ENCODE results near the gene ZNF76.

The ZNF76 gene

DNA sequence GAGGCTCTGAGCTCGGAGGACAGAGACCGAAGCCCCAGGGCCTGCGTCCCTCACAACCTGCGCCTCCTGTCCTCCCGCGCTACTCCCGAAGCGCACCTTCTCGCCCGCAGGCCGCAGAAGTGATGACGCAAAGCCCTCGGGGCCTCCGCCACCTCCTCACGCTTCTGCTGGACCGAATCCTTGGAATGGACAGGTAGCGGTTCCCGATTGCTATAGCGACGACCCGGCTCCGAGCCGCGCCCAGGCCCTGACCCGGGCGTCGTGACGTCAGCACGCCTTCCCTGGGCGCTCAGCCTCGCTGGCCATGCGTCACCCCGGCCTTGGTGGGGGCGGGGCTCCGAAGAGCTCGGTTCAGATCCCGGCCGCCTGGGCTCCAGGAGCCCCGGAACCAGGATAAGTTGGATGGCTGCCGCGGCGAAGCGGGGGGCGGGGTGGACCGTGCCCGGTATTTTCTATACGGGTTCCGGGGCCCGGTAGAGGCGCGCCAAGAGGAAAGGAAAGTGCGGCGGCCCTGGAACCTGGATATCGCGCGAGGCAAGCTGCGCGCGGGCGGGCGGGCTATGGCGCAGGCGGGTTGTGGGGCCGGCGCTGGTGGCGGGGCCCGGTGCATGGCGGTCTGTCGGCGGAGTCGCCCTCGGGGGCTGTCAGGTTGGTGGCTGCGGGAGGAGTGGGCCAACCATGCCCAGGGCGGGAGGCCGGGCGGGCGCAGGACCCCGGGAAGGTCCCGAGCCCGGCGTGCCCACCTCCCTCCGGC is at the start of gene ZNF76:
TSS of gene ZNF76 (plus strand) at position 542 of the 754 bp plus-strand sequence. CDS start 21,417 bp downstream, outside the sequence.
- DNase-seq: peak; percentile 92

DNA sequence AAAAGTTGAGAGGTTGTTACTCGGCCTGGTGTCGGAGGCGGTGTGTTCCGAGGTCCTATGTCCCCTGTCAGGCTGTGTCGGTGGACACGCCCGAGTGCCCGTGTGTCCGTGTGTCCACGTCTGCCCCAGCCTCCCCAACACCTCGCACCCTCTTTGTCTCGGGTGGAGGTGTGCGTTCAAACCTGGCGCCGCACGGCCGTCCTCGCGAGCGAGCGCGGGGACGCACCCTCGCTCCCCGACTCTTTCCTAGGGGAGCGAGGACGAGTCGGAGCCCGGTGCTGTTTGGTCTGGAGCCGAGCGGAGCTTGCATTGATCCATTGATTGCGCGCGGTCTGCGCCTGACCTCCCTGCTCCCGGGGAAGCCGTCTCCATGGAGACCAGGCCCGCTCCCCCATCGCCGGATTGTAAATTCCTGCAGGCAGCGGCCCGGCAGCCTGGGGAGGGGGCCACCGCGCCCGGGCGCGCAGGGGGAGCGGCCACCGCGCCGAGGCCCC is 46.2 kb upstream of the ZNF76 start:
- no peak for DNase-seq

DNA sequence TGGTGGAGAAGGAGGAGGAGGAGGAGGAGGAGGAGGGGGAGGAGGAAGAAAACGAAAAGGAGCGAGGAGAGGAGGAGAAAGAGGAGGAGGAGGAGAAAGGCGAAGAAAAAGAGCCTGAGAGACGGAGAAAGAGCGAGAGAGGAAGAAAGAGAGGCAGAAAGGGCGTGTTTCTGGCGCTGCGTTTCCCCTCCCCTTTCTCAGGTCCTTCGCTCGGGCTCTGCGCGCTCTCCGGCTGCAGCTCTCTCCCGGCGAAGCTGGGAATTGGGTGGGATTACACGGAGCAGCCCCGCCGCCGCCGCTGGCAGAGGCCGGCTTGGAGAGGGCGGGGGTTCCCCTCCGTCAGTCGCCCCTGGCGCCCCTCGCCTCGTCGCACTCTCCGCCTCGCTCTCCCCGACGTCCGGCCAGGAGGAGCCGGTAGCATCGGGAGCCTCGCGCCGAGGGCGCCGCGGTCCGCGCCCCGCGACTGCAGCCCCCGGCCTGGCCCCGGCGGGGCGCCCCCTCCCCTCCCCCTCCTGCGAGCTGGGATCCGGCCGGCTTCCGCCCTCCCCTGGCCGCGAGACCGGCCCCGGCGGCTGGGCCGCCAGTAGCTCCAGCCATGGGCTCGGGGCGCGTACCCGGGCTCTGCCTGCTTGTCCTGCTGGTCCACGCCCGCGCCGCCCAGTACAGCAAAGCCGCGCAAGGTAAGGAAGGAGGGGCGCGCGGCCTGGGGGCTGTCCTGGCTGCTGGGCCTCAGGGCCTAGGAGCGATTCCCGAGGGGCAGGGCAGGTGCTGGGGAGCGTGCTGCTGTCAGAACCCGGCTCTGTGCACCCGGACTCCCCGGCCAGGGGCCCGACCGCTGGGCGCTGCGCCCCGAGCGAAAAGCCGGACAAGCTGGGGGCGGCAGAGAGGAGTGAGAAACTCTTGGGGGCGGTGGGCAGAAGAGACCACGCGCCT is 45.4 kb upstream of the ZNF76 start, which contains the start of gene SCUBE3:
TSS of gene SCUBE3 (plus strand) at position 133 of the 933 bp plus-strand sequence. CDS start at position 596, 463 bp downstream.
- no peak for DNase-seq

DNA sequence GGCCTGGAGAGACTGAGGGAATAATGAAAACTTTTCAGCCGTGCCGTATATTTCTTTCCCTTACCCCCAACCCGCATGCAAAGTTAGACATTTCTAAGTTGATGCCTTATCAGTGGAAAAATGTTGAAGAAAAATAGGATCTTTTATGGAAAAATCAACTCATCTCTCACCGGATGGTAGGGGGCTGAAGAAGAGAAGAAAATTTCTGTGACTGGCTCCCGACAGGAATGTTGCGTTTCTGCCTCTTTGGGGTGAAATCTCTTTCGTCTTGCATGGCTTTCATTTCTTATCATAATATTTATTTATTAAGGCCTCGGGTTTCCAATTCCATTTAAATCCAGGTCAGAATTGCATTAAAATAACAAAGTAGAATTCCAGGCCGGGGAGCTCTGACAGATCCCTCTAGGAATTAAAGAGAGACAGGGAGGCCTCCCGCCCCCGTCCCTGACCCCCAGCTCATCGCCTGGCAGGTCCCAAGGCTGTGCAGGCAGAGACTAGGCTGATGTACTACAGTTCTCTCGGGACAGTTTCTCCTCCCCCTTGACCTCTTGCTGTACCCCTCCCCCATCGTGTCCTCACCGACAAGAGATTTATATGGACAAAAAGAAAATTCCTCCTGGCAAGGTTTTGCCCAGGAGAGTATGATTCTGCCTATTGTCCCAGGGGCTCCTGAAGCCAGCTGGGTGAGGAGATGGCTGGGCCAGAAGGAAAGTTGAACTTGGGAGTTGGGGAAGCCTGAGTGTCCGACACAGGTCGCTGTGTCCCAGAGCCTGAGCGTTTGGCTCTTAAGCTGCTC is 44.5 kb upstream of the ZNF76 start:
- no peak for DNase-seq

DNA sequence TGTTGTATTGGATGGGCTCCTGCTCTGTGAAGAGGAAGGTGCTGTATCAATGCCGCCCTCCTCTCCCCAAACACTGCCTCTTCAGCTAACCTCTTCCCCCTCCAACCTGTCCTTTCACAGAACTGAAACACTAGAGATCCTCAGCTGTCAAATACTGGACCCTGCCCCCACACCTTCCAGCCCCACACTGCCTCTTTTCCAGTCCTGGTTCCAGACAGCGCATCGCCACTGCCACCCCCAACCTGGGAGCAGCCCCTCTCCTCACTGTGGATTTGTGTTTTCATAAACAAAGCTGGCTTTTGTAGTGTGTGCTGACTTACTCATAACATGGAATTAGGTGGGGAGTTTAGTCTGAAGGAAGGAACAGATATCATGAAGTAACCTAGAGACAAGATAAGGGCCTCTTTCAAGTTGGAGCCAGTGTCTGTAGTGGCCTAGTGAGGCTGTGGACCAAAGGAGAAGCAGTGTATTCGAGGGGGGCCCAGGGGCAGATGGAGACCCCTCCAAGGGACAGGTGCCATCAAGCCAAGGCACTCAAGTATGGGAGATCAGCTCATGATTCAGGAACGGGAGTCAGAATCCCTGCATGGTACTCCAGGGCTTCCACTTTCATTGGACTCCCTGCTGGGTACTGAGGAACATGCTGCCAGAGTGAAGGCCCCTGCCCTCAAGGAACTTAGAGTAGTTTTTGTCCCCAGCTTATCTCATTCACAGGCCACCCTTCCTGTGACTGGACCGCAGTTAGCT is 43.7 kb upstream of the ZNF76 start:
- DNase-seq: no peak

DNA sequence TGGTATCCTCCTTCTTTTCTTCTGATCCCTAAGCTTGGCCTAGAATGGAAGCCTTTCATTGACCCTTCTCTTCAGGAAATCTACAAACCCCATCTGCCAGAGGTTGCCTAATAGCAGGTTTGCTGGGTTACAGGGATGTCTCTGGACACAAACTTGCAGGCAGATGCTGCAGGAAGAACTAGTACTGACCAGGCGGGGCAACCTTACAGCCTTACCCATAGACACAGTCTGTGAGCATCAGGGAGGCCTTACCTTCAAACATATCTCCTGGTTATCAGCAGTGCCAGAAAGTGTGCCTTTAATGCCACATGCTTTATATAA is 43.2 kb upstream of the ZNF76 start:
- no peak for DNase-seq

DNA sequence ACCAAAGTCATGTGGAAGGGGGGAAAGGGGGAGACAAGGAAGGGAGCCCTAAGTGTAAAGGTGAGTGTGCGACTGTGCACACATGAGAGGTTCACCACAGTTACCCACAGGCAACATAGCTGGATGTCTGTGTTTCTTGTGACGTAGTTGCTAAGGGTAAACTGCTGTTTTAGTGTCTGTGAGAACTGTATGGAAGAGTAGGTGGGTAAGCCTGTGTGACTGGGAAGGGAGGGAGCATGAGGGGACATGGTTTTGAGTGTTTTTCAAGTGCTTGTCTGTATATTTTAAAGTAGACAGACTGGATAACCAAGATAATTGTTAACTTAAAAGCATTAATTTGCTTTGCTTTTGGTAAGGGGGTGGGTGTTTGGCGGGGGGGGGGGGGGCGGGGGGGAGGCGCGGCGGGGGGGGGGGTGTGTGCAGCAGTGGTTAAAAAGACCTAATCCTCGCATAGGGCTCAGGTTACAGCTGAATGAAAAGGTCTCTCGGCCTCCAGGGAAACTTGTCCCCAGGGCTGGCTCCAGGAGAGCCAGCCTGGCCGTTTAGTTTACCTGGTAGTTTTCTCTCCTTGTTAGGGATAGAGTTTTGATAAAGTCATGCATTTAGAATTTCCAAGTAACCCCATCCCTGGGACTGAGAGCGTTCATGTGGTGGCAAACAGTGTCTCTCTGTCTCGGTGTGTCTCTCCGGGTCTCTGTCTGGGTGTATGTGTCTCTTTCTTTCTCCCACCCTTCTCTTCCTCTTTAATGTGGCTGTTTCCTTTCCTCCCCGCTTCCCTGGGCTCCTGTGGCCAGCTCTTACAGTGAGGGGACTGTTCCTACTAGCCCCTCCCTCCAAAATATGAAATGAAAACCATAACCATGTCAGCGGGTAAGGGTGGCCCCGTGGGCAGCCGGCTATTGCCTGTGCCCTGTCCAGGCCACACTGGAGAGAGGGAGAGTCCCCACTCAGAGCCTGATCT is 42.4 kb upstream of the ZNF76 start:
- no peak for DNase-seq

DNA sequence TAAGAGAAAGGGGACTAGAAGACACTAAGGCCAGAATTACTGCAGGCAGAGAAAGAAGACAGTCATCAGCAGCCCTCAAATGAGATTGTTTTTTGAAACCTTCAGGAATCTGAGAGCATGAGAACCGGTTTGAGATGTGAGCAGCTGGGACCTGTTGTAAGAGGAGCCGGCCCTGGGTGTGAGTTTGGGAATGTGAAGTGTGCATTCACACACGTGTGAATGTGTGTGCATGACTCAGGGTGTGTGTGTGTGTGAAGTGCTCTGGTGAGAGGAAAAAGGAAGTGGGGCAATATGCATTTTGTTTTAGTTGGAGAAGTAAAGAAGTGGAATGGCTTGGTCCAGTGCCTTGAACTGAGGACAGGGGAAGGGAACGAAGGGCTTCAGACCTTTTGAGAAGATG is 41.5 kb upstream of the ZNF76 start:
- no peak for DNase-seq

DNA sequence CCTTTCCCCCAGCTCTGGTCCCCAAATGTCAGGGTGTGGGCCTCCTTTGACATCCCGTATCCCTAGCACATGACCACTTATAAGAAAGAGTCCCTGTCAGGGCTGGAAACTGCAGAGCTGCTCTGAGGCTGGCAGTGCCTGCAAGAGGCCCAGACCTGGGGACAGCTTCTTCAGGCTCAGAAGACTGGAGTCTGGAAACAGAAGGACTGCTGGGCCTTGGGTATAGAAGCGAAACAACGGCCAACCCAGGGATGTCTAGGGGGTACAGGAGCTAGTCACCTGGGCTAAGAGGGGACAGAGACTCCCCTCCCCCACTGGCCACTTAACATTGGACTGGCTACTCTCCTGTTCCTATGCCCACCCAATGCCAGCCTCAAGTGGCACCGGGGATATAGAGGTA is 41.1 kb upstream of the ZNF76 start:
- no peak for DNase-seq

DNA sequence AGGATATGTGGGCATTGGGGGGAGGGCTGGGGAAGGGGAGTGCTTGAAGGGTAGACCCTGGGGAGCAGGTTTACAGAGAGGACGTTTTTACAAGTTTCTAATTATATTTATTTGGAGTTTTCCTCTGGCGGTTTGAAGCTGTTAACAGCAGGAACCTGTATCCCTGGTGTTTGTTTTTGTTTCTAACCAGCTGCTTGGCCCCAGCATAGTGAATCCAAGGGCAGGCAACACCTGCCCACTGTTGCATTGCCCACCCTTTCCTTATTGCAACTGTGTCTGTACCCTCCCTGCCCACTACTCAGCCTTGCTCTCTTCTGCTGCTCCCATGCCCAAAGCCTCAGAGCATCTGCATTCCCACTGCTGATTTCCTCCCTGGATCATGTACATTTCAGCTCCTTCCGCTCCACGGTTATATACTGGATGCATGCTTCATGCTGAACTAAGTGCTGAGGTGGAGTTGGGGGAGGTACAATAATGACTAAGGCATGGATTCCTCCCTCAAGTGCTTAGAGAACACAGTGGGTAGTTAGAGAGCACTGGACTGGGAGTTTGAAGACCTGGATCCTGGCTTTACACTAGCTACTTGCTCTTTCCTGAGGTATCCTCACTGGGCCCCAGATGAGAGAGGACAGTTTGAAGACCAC is 39.7 kb upstream of the ZNF76 start:
- no peak for DNase-seq

DNA sequence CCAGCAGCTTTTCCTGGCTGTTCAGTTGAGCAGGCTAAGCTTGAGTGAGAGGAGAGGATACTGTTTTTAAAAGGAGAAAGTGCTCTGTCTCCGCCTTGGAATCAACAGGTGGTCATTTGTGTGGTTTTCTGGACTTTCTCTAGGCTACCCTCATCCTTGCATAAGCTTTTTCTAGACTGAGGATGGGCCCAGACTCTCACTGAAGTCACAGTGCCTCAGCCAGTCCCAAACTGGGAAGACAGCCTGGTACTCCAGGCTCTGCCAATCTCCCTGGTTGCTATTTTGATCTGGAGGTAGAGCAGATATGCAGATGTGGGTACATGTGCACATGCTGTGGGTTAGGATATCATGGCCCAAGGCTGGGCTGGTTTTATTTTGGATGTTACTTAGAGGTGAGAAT is 38.8 kb upstream of the ZNF76 start:
- no peak for DNase-seq

DNA sequence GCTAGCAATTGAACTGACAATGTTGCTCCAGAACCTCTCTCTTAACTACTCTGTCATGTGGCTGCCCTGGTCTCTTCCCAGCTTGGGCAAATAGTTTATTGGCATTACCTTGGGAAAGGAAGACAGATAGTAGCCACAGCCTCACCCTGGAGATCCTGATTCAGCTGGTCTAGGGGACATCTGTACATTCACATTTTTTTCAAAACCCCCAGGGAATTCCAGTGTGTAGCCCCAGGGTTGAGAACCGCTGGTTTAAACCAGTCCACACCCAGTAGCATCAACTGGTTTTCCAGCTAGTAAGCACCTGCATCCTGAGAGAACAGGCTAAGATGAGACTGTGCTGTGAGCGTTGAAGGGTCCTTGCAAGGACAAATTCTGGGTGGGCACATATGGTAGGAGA is 36.1 kb upstream of the ZNF76 start:
- no peak for DNase-seq

DNA sequence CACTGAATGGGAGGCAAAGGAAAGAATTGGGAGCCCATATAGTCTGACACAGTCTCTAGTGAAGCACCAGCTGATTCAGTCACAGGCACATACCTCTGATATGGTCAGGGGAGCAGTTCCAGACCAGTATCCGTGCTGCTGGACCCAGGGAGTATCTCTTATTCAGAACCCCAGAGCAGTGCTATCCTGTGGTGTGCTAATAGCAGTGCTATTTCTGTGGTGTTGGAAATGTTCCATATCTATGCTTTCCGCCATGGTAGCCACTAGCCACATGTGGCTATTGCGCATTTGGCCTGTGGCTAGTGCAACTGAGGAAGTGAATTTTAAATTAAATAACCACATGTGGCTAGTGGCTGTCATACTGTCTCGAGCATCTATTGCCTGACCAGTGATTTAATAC is 34.8 kb upstream of the ZNF76 start:
- no peak for DNase-seq

DNA sequence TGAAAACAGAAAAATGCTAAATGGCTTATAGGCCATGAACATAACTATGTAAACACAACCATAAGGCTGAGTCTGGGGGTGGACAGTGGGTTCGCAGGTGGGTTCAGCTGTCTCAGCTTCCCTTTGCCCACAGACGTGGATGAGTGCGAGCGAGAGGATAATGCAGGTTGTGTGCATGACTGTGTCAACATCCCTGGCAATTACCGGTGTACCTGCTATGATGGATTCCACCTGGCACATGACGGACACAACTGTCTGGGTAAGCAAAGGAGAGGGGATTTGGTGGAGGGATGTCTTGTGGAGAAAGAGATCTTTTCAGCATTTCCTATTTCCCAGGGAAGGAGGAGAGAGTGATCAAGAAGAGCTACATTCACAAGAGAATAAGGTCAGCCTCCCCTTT is 31.1 kb upstream of the ZNF76 start:
- DNase-seq: no peak

DNA sequence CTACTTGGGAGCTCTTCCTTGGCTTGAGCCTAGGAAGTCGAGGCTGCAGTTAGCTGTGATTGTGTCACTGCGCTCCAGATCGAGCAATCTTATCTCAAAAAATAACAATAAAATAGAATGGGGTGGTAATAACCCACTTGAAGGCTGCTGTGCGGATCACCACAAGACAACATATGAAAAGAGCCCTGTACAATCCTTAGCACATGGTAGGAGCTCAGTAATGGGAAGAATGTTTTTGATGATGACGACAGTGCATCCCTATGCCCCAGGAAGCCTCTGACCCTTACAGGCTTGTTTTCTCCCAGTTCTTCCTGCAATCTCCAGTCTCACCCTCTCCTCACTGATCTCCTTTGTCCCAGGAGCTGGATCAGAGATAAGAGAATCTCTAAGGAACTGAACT is 30.2 kb upstream of the ZNF76 start:
- no peak for DNase-seq

DNA sequence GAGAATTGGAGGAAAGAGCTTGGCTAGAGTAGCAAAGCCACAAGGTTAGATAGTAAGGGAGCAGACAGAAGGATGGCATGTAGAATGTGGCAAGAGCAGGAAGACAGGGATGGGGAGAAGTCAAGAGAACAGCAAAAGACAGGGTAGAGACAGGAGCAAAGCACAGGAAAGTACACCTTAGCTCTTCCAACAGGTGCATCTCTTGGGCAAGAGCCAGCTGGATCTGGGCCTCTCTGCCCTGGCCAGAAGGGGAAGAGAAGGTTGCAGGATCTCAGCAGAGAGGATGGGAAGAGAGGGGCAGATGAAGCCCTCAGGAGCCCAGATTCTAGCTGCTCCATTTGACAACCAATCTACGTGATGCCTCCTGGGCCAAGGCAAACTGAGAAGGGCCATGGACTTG is 29.0 kb upstream of the ZNF76 start:
- DNase-seq: no peak

DNA sequence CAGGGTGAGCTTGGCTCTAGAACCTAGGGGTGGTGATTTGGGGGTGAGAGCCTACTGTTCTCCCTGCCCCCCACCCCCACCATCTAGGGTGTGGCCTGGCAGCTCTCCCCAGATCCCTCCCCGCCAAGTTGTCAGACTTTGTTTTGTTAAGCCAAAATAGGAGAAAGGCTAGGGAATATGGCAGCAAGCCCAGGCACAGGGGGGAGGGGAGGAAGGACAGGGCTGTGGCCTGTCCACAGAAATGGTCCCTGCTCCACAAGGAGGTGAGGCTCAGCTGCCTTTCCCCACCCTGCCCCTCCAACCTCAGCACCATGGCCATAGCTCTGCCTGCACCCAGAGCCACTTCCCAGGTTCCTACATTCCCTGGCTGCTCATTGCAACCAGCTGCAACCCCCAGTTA is 28.6 kb upstream of the ZNF76 start:
- no peak for DNase-seq

DNA sequence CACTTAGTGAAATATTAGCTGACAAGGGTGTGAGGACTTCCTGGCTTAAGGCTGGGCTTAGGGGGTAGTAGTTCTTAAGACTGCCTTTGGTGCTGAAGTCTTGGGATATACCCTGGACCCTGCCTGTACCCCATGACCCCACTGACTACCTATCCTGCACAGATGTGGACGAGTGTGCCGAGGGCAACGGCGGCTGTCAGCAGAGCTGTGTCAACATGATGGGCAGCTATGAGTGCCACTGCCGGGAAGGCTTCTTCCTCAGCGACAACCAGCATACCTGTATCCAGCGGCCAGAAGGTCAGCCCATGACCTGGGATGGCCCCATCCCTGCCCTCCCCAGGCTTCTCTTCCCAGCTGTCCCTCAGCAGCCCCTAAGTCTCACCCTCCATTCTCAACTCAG is 28.0 kb upstream of the ZNF76 start:
- DNase-seq: no peak

DNA sequence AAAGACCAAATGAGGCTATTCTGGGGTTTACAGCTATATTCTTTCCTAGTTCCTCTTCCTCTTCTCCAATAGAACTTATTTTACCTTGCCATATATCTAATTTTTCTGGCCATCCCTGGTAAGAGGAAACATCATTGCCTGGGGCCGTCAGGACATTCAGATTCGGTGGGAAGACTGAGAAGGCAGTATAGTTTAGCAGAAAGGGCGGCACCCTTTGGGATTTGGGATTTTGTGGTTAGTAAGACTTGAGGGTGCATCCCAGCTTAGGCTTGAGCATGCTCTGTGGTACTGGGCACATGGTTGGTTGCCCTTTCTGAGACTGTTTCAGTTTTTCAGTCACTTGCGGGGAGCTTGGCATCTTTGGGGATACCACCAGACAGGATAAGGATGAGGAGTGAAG is 24.6 kb upstream of the ZNF76 start:
- DNase-seq: no peak

DNA sequence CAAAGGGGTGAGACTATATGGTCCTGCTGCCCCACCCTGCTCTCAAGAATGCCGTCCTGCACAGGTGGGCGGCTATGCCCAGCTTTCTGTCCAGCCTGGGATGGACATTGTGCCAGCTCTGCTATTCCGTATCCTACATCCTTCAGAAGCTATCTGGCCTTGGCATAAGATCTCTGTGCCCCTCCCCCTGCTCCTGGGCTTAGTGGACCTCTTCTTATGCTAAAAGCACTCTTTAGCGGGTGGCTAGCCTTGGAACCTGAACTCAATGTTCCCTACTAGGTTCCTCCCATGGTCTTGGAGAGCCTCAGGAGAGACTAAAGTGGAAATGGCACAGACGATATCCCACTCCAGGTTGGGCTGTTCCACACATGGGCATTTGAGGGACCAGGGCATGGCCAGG is 23.3 kb upstream of the ZNF76 start:
- no peak for DNase-seq

DNA sequence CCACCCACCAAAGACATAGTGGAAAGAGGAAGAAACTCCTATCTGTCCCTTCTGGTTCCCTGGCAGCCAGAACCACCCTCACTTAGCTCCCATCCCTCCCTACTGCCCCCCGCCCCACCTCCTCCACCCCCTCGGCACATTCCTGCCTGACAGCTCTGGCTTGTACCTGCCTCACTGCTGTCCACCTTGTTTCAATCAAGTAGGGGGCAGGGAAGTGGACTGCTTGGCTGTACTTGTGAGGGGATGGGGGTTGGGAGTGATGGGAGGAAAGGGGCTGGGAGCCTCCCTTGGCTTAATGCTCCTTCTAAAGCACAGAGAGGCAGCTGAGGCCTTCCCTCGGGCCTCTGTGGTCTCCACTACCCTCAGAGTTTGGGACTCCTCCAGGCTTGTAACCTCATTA is 22.1 kb upstream of the ZNF76 start:
- no peak for DNase-seq
